HepG2 (cell line): ENCODE data around the gene ADAM22. TPM values are rescaled to one million over a fixed set of nuclear protein-coding genes. Genes with fewer than 3 reads are reported as not detected.

Experiments used
- ATAC-seq: fragments of 200-7000 bp; cut with Tn5 transposase; 3 replicates; pipeline ENCODE4 v1.9.1; 2020; ENCODE audit warnings: mild to moderate bottlenecking, moderate library complexity
- BruUV-seq: library from RNA; stranded (reverse); fragments of 400-500 nt; replicated peaks from 2 replicates; lab custom pipeline; 2021; lab: Mats Ljungman, UMichigan
- CTCF ChIA-PET: fragments of 300-600 bp; formaldehyde crosslinking; extraction: SDS; loops from one replicate; lab custom pipeline; 2021; ENCODE audit warnings: low total read pairs, inconsistent platforms, low intra/inter-chr PET ratio; lab: Yijun Ruan, JAX
- POLR2A ChIA-PET: fragments of 350-600 bp; sonication (Branson Sonifier 250); formaldehyde crosslinking; loops from one replicate; lab custom pipeline; 2020; ENCODE audit warnings: antibody characterized with exemption, inconsistent platforms; lab: Yijun Ruan, JAX
- DNase-seq: peaks from one replicate; pipeline ENCODE4 v3.0.0-alpha.2; 2015; ENCODE audit warnings: low spot score
- FAIRE-seq: peaks from 3 replicates; lab custom pipeline; 2011; peaks lifted over from hg19 to GRCh38; lab: Jason Lieb, UNC
- H2AFZ ChIP-seq: one replicate; pipeline ENCODE4 v1.6.1; 2011; ENCODE audit warnings: low read length, inconsistent platforms
- H3K27ac ChIP-seq: fragments of 300-600 bp; 3 replicates; pipeline ENCODE4 v1.8.0; 2011; ENCODE audit warnings: mixed run types, mild to moderate bottlenecking, mixed read lengths, low read length, inconsistent platforms; ENCODE audit not compliant: insufficient read depth; ENCODE audit errors: extremely low read length
- H3K27me3 ChIP-seq, 2 experiments: fragments of 200-600 bp in 1 of 2; 2 replicates in 1 of 2; 3 replicates in 1 of 2; pipeline versions ENCODE4 v1.6.0 to v1.8.0; 2011; ENCODE audit warnings: low read length in 2 of 2, mild to moderate bottlenecking in 2 of 2, moderate library complexity in 2 of 2, inconsistent platforms in 1 of 2; ENCODE audit not compliant: insufficient read depth in 2 of 2, control insufficient read depth in 1 of 2
- H3K36me3 ChIP-seq, 2 experiments: fragments of 200-600 bp in 1 of 2; replicated peaks in 1 of 2; 2 replicates in 1 of 2; 3 replicates in 1 of 2; pipeline versions ENCODE4 v1.5.1 to v1.8.0; 2011; ENCODE audit warnings: low read length in 2 of 2, inconsistent platforms in 1 of 2; ENCODE audit not compliant: insufficient read depth in 2 of 2, control insufficient read depth in 1 of 2
- H3K4me1 ChIP-seq: 2 replicates; pipeline ENCODE4 v1.5.1; 2012; ENCODE audit warnings: low read length, inconsistent platforms; ENCODE audit not compliant: insufficient read depth
- H3K4me2 ChIP-seq: 2 replicates; pipeline ENCODE4 v1.6.0; 2011; ENCODE audit warnings: low read depth, low read length, inconsistent platforms
- H3K4me3 ChIP-seq, 3 experiments: fragments of 200-600 bp in 1 of 3; sonication (generic), shearing (Covaris generic) in 1 of 3; replicated peaks in 1 of 3; 2 replicates each; pipeline ENCODE4 v1.5.1; 2011 to 2016; ENCODE audit warnings: low read length in 3 of 3, inconsistent platforms in 2 of 3, low read depth in 2 of 3, mild to moderate bottlenecking in 2 of 3, control low read depth in 1 of 3, mixed read lengths in 1 of 3; ENCODE audit not compliant: insufficient read depth in 1 of 3
- H3K79me2 ChIP-seq: one replicate; pipeline ENCODE4 v1.6.1; 2011; ENCODE audit warnings: low read length, inconsistent platforms; ENCODE audit not compliant: insufficient read depth
- H3K9ac ChIP-seq: 2 replicates; pipeline ENCODE4 v1.6.0; 2011; ENCODE audit warnings: mild to moderate bottlenecking, low read depth, low read length, inconsistent platforms; ENCODE audit not compliant: insufficient read depth
- H3K9me3 ChIP-seq: 2 replicates; pipeline ENCODE4 v1.5.1; 2012; ENCODE audit warnings: mild to moderate bottlenecking, low read length
- H4K20me1 ChIP-seq: 2 replicates; pipeline ENCODE4 v1.6.0; 2011; ENCODE audit warnings: inconsistent platforms, mild to moderate bottlenecking, low read length, moderate library complexity; ENCODE audit not compliant: insufficient read depth
- ARNT ChIP-seq: fragments of 450-650 bp; IDR thresholded peaks from 2 replicates; pipeline ENCODE4 v1.6.1; 2017
- KDM2A ChIP-seq: sonication (generic); formaldehyde crosslinking; IDR thresholded peaks from 2 replicates; pipeline ENCODE4 v1.4.0; 2020; ENCODE audit warnings: low read depth, missing genetic modification reagents, borderline replicate concordance
- KLF9 ChIP-seq: IDR thresholded peaks from 2 replicates; pipeline ENCODE4 v1.6.1; 2016; ENCODE audit warnings: low read depth
- MAFG ChIP-seq: sonication (generic); formaldehyde crosslinking; IDR thresholded peaks from 2 replicates; pipeline ENCODE4 v1.5.1; 2020; ENCODE audit warnings: mild to moderate bottlenecking, missing genetic modification reagents
- MTA1 ChIP-seq: sonication (generic); formaldehyde crosslinking; IDR thresholded peaks from 2 replicates; pipeline ENCODE4 v1.4.0; 2020; ENCODE audit warnings: missing genetic modification reagents, mild to moderate bottlenecking, borderline replicate concordance
- MTA3 ChIP-seq: sonication (generic); formaldehyde crosslinking; IDR thresholded peaks from 2 replicates; pipeline ENCODE4 v1.4.0; 2020; ENCODE audit warnings: missing genetic modification reagents
- PAX8 ChIP-seq: sonication (generic); formaldehyde crosslinking; IDR thresholded peaks from 2 replicates; pipeline ENCODE4 v1.8.0; 2022; ENCODE audit warnings: mild to moderate bottlenecking, missing genetic modification reagents, borderline replicate concordance
- PCBP2 ChIP-seq: fragments of 200-400 bp; formaldehyde crosslinking; optimal IDR thresholded peaks from 2 replicates; pipeline ENCODE3; 2018; ENCODE audit warnings: low read length, low read depth; ENCODE audit not compliant: poor library complexity, severe bottlenecking
- RORA ChIP-seq: sonication (generic); formaldehyde crosslinking; IDR thresholded peaks from 2 replicates; pipeline ENCODE4 v1.5.0; 2020; ENCODE audit warnings: mild to moderate bottlenecking, missing genetic modification reagents, moderate library complexity
- SP4 ChIP-seq: sonication (generic); formaldehyde crosslinking; IDR thresholded peaks from 2 replicates; pipeline ENCODE4 v1.8.1; 2023; ENCODE audit warnings: mild to moderate bottlenecking, missing genetic modification reagents
- ZEB1 ChIP-seq: IDR thresholded peaks from 2 replicates; pipeline ENCODE4 v1.6.1; 2012; ENCODE audit warnings: mild to moderate bottlenecking, low read depth, inconsistent platforms; ENCODE audit not compliant: insufficient replicate concordance
- ZNF121 ChIP-seq: sonication (generic); formaldehyde crosslinking; IDR thresholded peaks from 2 replicates; pipeline ENCODE4 v1.5.0; 2020; ENCODE audit warnings: mild to moderate bottlenecking, missing genetic modification reagents
- ZNF225 ChIP-seq: sonication (generic); formaldehyde crosslinking; IDR thresholded peaks from 2 replicates; pipeline ENCODE4 v1.4.0; 2020; ENCODE audit warnings: mild to moderate bottlenecking, missing genetic modification reagents
- ZNF234 ChIP-seq: sonication (generic); formaldehyde crosslinking; conservative IDR thresholded peaks from 2 replicates; pipeline ENCODE4 v1.5.1; 2020; ENCODE audit warnings: mild to moderate bottlenecking, missing genetic modification reagents
- ZNF557 ChIP-seq: sonication (generic); formaldehyde crosslinking; IDR thresholded peaks from 2 replicates; pipeline ENCODE4 v1.4.0; 2020; ENCODE audit warnings: missing genetic modification reagents
- ZNF660 ChIP-seq: sonication (generic); formaldehyde crosslinking; IDR thresholded peaks from 2 replicates; pipeline ENCODE4 v1.5.1; 2020; ENCODE audit warnings: mild to moderate bottlenecking, low read depth, missing genetic modification reagents, borderline replicate concordance
- ZNF672 ChIP-seq: sonication (generic); formaldehyde crosslinking; IDR thresholded peaks from 2 replicates; pipeline ENCODE4 v1.8.1; 2022; ENCODE audit warnings: missing genetic modification reagents
- WGBS: methylation state at CpG from one replicate; pipeline ENCODE4 v1.1.6; 2017; ENCODE audit warnings: low lambda C conversion rate; 5-methylcytosine and 5-hydroxymethylcytosine counted together
- in situ Hi-C: cut with HindIII; loops from 2 replicates; pipeline ENCODE4 v1.10.0; 2017; ENCODE audit warnings: low pct_unique_long_range_greater_than_20kb; ENCODE audit not compliant: extremely low pct_ligation_motif_present
- intact Hi-C: fragments of 100-400 bp; cut with micrococcal nuclease; formaldehyde crosslinking; loops from one replicate; pipeline ENCODE4 v1.10.0; 2022; ENCODE audit not compliant: unreplicated experiment
- polyA plus RNA-seq, 8 experiments: library from polyadenylated mRNA; depleted of rRNA in 3 of 8; stranded (reverse) in 7 of 8; unstranded in 1 of 8; fragments of >200 nt; fragmentation: Illumina TruSeq in 4 of 8; extraction: Trizol in 4 of 8; gene quantifications; 2 replicates each; pipeline versions ENCODE4 v1.2.1 to v1.2.3, GENCODE V29; 2011 to 2016; ENCODE audit warnings: low read depth in 4 of 8, missing spikeins in 1 of 8, mixed read lengths in 1 of 8; ENCODE audit not compliant: insufficient read depth in 1 of 8
- total RNA-seq, 5 experiments: library from RNA; depleted of rRNA; stranded (reverse); fragments of >200 nt; fragmentation: Illumina TruSeq; extraction: Trizol; gene quantifications; 2 replicates each; pipeline ENCODE4 v1.2.3, GENCODE V29; 2016; ENCODE audit warnings: low read depth in 1 of 5
- TF ChIP-seq, protein P1 (sequence below): sonication (generic); formaldehyde crosslinking; IDR thresholded peaks from 2 replicates; pipeline ENCODE4 v1.8.0; 2022; ENCODE audit warnings: missing genetic modification reagents, mild to moderate bottlenecking, inconsistent platforms, borderline replicate concordance
- TF ChIP-seq, protein P2 (sequence below): sonication (generic); formaldehyde crosslinking; IDR thresholded peaks from 2 replicates; pipeline ENCODE4 v1.4.0; 2020; ENCODE audit warnings: mild to moderate bottlenecking, missing genetic modification reagents

The ADAM22 gene
- total and polyA plus RNA-seq, 2 of the 13 experiments (the other 11 are each of a cell fraction or from before 2014, with no cell fraction given): 1.9 to 6.7 TPM

DNA sequence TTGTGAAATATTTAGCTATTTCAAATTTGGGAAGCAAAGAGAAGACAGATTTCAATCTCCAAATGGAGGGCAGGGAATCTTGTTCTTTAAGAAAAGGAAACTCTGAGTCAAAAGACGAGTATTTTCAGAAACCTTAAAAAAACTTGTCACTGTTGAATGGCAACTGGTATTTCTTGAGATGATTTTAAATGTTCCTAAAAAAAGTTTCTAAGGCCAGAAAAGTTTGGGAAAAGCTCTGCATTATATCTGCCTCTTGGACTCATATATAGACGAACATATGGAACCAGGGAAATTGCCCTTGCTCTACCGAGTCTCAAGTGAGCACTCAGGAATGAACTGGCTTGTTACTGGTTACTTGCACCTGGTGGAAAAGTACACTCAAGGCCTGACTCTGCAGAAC lies 69.5 kb downstream of the ADAM22 start:
- FAIRE-seq (no peak), ATAC-seq (no peak), DNase-seq (no peak)
- TF ChIP-seq RORA (CRISPR knock-in tag): no peak
- TF ChIP-seq ZNF660 (CRISPR knock-in tag): no peak
- no peak for TF ChIP-seq PCBP2
- TF ChIP-seq, protein P1, sequence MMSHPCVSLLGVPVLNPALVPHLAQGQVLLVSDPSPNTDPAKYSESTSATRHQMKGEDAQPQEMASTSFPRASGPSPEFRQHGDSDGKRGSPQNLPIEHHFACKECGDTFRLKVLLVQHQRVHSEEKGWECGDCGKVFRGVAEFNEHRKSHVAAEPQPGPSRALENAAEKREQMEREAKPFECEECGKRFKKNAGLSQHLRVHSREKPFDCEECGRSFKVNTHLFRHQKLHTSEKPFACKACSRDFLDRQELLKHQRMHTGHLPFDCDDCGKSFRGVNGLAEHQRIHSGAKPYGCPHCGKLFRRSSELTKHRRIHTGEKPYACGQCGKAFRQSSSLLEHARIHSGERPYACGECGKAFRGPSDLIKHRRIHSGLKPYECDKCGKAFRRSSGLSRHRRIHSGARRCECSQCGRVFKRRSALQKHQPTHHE: no peak
- TF ChIP-seq ZNF234: no peak
- no peak for TF ChIP-seq ZNF225 (CRISPR knock-in tag)
- no peaks in the 10 kb centered on the region for H3K9me3 ChIP-seq
- no peak overlapping the region for H3K4me2 ChIP-seq
- no peaks in the 10 kb centered on the region for H4K20me1 ChIP-seq
- in situ Hi-C loops: no loop called here
- no TSS peak for BruUV-seq
- no peaks in the 10 kb centered on the region for H3K79me2 ChIP-seq
- H3K4me1 ChIP-seq: no peaks in the 10 kb centered on the region; the same call in 1 of the 2 replicates
- no peak overlapping the region for H3K4me3 ChIP-seq
- H2AFZ ChIP-seq: no peak overlapping the region
- no peaks in the 10 kb centered on the region for H3K36me3 ChIP-seq
- CTCF ChIA-PET: no interaction called here
- no peak overlapping the region for H3K9ac ChIP-seq
- H3K27ac ChIP-seq: no peak overlapping the region
- H3K27me3 ChIP-seq: no peaks in the 10 kb centered on the region
- WGBS: 42% methylated on average over 3 of the region's 3 CpGs
- POLR2A ChIA-PET: no interaction called here
- intact Hi-C loops: no loop called here

DNA sequence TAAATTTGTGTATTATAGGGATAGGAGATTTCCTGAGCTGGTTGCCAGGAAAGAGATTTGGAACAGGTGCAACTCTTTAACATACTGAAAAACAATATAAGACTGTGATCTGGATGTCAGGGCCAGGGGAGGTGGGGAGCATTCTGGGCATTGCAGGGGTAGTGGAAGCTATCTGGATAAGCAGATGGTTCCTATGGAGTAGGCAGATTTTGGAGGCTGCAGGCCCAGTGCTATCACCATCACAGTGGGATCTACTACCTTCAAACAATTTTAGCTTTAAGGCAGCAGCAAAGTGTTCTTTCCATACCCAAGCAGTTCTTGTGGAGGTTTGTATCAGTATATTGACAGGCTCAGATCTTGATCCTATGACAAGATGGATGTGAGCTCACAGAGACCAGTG lies 71.1 kb downstream of the ADAM22 start:
- no peaks in the 10 kb centered on the region for H3K27me3 ChIP-seq
- no peaks in the 10 kb centered on the region for H3K4me1 ChIP-seq
- no peak overlapping the region for H3K4me2 ChIP-seq
- no peaks in the 10 kb centered on the region for H3K79me2 ChIP-seq
- H3K27ac ChIP-seq: no peak overlapping the region
- CTCF ChIA-PET: no interaction called here
- ATAC-seq (no peak), FAIRE-seq (no peak), DNase-seq (no peak)
- POLR2A ChIA-PET: no interaction called here
- intact Hi-C loops: no loop called here
- in situ Hi-C loops: no loop called here
- no peaks in the 10 kb centered on the region for H4K20me1 ChIP-seq
- no peak overlapping the region for H2AFZ ChIP-seq
- no peaks in the 10 kb centered on the region for H3K9me3 ChIP-seq
- BruUV-seq: no TSS peak
- no peak overlapping the region for H3K9ac ChIP-seq
- H3K4me3 ChIP-seq: no peak overlapping the region
- no peaks in the 10 kb centered on the region for H3K36me3 ChIP-seq
- TF ChIP-seq ZNF672 (CRISPR knock-in tag) (no peak), KLF9 (CRISPR knock-in tag) (no peak), ZNF121 (CRISPR knock-in tag) (no peak), MTA3 (CRISPR knock-in tag) (no peak), SP4 (CRISPR knock-in tag) (no peak), MAFG (CRISPR knock-in tag) (no peak), KDM2A (no peak), ZNF557 (no peak), ZEB1 (no peak), PAX8 (CRISPR knock-in tag) (no peak), MTA1 (CRISPR knock-in tag) (no peak), ARNT (no peak)
- TF ChIP-seq, protein P2, sequence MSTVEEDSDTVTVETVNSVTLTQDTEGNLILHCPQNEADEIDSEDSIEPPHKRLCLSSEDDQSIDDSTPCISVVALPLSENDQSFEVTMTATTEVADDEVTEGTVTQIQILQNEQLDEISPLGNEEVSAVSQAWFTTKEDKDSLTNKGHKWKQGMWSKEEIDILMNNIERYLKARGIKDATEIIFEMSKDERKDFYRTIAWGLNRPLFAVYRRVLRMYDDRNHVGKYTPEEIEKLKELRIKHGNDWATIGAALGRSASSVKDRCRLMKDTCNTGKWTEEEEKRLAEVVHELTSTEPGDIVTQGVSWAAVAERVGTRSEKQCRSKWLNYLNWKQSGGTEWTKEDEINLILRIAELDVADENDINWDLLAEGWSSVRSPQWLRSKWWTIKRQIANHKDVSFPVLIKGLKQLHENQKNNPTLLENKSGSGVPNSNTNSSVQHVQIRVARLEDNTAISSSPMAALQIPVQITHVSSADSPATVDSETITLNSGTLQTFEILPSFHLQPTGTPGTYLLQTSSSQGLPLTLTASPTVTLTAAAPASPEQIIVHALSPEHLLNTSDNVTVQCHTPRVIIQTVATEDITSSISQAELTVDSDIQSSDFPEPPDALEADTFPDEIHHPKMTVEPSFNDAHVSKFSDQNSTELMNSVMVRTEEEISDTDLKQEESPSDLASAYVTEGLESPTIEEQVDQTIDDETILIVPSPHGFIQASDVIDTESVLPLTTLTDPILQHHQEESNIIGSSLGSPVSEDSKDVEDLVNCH (CRISPR knock-in tag): no peak
